MM.1S (cell line): ENCODE measurements around the gene NDST1.

Source experiments
- DNase-seq: peaks from one replicate; pipeline ENCODE4 v3.0.0-alpha.2; 2015
- H2AFZ ChIP-seq: fragments of 300-600 bp; sonication (generic); 2 replicates; pipeline ENCODE4 v1.6.0; 2016; ENCODE audit warnings: antibody characterized with exemption, low read length
- H3F3A ChIP-seq: fragments of 300-600 bp; sonication (generic); 2 replicates; pipeline ENCODE4 v1.6.1; 2016; ENCODE audit warnings: mild to moderate bottlenecking, antibody characterized with exemption, low read length, moderate library complexity, mixed read lengths; ENCODE audit not compliant: insufficient read depth
- H3K27ac ChIP-seq: fragments of 300-600 bp; sonication (generic); 2 replicates; pipeline ENCODE4 v1.5.1; 2016; ENCODE audit warnings: mild to moderate bottlenecking, low read length
- H3K27me3 ChIP-seq: fragments of 300-600 bp; sonication (generic); replicated peaks from 2 replicates; pipeline ENCODE4 v1.6.0; 2016; ENCODE audit warnings: low read length; ENCODE audit not compliant: insufficient read depth
- H3K36me3 ChIP-seq: fragments of 300-600 bp; sonication (generic); replicated peaks from 2 replicates; pipeline ENCODE4 v1.6.1; 2016; ENCODE audit warnings: mild to moderate bottlenecking, low read length, mixed read lengths; ENCODE audit not compliant: insufficient read depth
- H3K4me1 ChIP-seq: fragments of 300-600 bp; sonication (generic); 2 replicates; pipeline ENCODE4 v1.6.1; 2016; ENCODE audit warnings: low read length, mixed read lengths
- H3K4me2 ChIP-seq: fragments of 300-600 bp; sonication (generic); 2 replicates; pipeline ENCODE4 v1.6.0; 2016; ENCODE audit warnings: low read depth, low read length
- H3K4me3 ChIP-seq: fragments of 300-600 bp; sonication (generic); 2 replicates; pipeline ENCODE4 v1.5.1; 2016; ENCODE audit warnings: low read length, mixed read lengths
- H3K79me2 ChIP-seq: fragments of 300-600 bp; sonication (generic); 2 replicates; pipeline ENCODE4 v1.6.1; 2016; ENCODE audit warnings: mixed run types, low read length, mixed read lengths
- H3K9ac ChIP-seq: fragments of 300-600 bp; sonication (generic); 2 replicates; pipeline ENCODE4 v1.6.1; 2016; ENCODE audit warnings: low read length, mixed read lengths
- H3K9me2 ChIP-seq: fragments of 300-600 bp; sonication (generic); replicated peaks from 2 replicates; pipeline ENCODE4 v1.6.1; 2016; ENCODE audit warnings: mild to moderate bottlenecking, low read length, mixed read lengths; ENCODE audit not compliant: insufficient read depth
- H3K9me3 ChIP-seq: fragments of 300-600 bp; sonication (generic); replicated peaks from 2 replicates; pipeline ENCODE4 v1.6.1; 2016; ENCODE audit warnings: mild to moderate bottlenecking, low read length, mixed read lengths; ENCODE audit not compliant: insufficient read depth
- H4K20me1 ChIP-seq: fragments of 300-600 bp; sonication (generic); 2 replicates; pipeline ENCODE4 v1.6.1; 2016; ENCODE audit warnings: mild to moderate bottlenecking, low read length, moderate library complexity, mixed read lengths; ENCODE audit not compliant: insufficient read depth
- CTCF ChIP-seq: fragments of 300-600 bp; sonication (generic); IDR thresholded peaks from 2 replicates; pipeline ENCODE4 v1.5.1; 2016; ENCODE audit warnings: antibody characterized with exemption, low read length, mixed read lengths
- EZH2 ChIP-seq: fragments of 300-600 bp; sonication (generic); optimal IDR thresholded peaks from 2 replicates; pipeline ENCODE3; 2017; ENCODE audit warnings: low read depth, mild to moderate bottlenecking, antibody characterized with exemption, low read length, mixed read lengths
- EZH2phosphoT487 ChIP-seq: fragments of 300-600 bp; sonication (generic); IDR thresholded peaks from 2 replicates; pipeline ENCODE4 v1.6.1; 2018; ENCODE audit warnings: antibody characterized with exemption, low read length

The NDST1 gene

GRCh38 chr5:150507474-150508276 lies at the start of gene NDST1:
Gene NDST1, plus strand, starts transcription at chr5:150508131. Its CDS starts 13,124 bp downstream, at chr5:150521255.
- Histone ChIP-seq H3K9me3 (no peaks in the 10 kb centered on the region), H3K36me3 (no peaks in the 10 kb centered on the region), H3K4me1 (no peaks in the 10 kb centered on the region), H3K79me2 (peaks cover 19% of the 10 kb centered on the region), H3F3A (no peaks in the 10 kb centered on the region), H3K27ac (no peak within 1 kb of the TSS), H3K4me2 (no peak within 1 kb of the TSS), H4K20me1 (no peaks in the 10 kb centered on the region), H2AFZ (no peak within 1 kb of the TSS), H3K4me3 (no peak within 1 kb of the TSS), H3K9ac (no peak within 1 kb of the TSS), H3K9me2 (no peaks in the 10 kb centered on the region), H3K27me3 (no peaks in the 10 kb centered on the region)
- no peak for DNase-seq
- TF ChIP-seq EZH2phosphoT487 = no peak
- no peak for TF ChIP-seq EZH2
- no peak for TF ChIP-seq CTCF

GRCh38 chr5:150458802-150459557 lies 49.0 kb upstream of the NDST1 start:
- H3K9ac ChIP-seq = no peak overlapping the region
- peak; percentile 66 for DNase-seq

GRCh38 chr5:150460781-150461180 lies 47.1 kb upstream of the NDST1 start:
- TF ChIP-seq EZH2 = no peak
- no peak for TF ChIP-seq EZH2phosphoT487
- TF ChIP-seq CTCF = no peak
- H3K4me3 ChIP-seq = no peak overlapping the region
- no peaks in the 10 kb centered on the region for H3K36me3 ChIP-seq
- peaks cover 8% of the 10 kb centered on the region; the same call in 1 of the 2 replicates for H3F3A ChIP-seq
- peak overlapping the region; percentile 58 for H3K4me2 ChIP-seq
- no peak for DNase-seq
- H3K27ac ChIP-seq = peak overlapping the region; percentile 11; the same call in 1 of the 2 replicates
- H3K9ac ChIP-seq = no peak overlapping the region
- H3K9me3 ChIP-seq = no peaks in the 10 kb centered on the region
- peaks cover 30% of the 10 kb centered on the region for H3K4me1 ChIP-seq
- H2AFZ ChIP-seq = peak overlapping the region; percentile 73
- no peaks in the 10 kb centered on the region for H3K79me2 ChIP-seq
- H3K27me3 ChIP-seq = 0 out of 2 replicates have a peak, but pooled peaks cover 1% of the 10 kb centered on the region
- no peaks in the 10 kb centered on the region for H4K20me1 ChIP-seq
- no peaks in the 10 kb centered on the region for H3K9me2 ChIP-seq

More at GRCh38 chr5:150458802-150459557, 49.0 kb upstream of the NDST1 start:
- H3K4me1 ChIP-seq = peaks cover 30% of the 10 kb centered on the region
- H3K4me3 ChIP-seq = no peak overlapping the region
- no peaks in the 10 kb centered on the region for H3K9me2 ChIP-seq
- H3K36me3 ChIP-seq = no peaks in the 10 kb centered on the region
- peak overlapping the region; percentile 57; the same call in 1 of the 2 replicates for H3K4me2 ChIP-seq
- no peaks in the 10 kb centered on the region for H3K79me2 ChIP-seq
- no peaks in the 10 kb centered on the region for H4K20me1 ChIP-seq
- H3K9me3 ChIP-seq = no peaks in the 10 kb centered on the region
- no peak overlapping the region for H3K27ac ChIP-seq
- peaks cover 8% of the 10 kb centered on the region; the same call in 1 of the 2 replicates for H3F3A ChIP-seq
- H3K27me3 ChIP-seq = 0 out of 2 replicates have a peak, but pooled peaks cover 4% of the 10 kb centered on the region
- H2AFZ ChIP-seq = no peak overlapping the region
- TF ChIP-seq EZH2 (no peak), CTCF (peak; percentile 62)
